G401 (cell line): Measurements from ENCODE around the gene REST. TPM values are rescaled to one million over a fixed set of nuclear protein-coding genes. Genes with fewer than 3 reads are reported as not detected.
"Not testable (repeated sequence)": the region's sequence is repeated elsewhere in the genome, so short reads cannot be mapped to it uniquely, and the experiment has no call there.

Experiments used
- DNase-seq: peaks from one replicate; pipeline ENCODE4 v3.0.0-alpha.2; 2015; ENCODE audit warnings: low spot score
- in situ Hi-C: cut with HindIII; loops from 2 replicates; pipeline ENCODE4 v1.10.0; 2016; ENCODE audit warnings: low sequenced_read_pairs, mixed read lengths
- total RNA-seq: library from RNA; depleted of rRNA; stranded (reverse); fragments of >200 nt; shearing (Covaris generic); gene quantifications from 2 replicates; pipeline ENCODE4 v1.2.3, GENCODE V29; 2014; rRNA removed

The REST gene, protein sequence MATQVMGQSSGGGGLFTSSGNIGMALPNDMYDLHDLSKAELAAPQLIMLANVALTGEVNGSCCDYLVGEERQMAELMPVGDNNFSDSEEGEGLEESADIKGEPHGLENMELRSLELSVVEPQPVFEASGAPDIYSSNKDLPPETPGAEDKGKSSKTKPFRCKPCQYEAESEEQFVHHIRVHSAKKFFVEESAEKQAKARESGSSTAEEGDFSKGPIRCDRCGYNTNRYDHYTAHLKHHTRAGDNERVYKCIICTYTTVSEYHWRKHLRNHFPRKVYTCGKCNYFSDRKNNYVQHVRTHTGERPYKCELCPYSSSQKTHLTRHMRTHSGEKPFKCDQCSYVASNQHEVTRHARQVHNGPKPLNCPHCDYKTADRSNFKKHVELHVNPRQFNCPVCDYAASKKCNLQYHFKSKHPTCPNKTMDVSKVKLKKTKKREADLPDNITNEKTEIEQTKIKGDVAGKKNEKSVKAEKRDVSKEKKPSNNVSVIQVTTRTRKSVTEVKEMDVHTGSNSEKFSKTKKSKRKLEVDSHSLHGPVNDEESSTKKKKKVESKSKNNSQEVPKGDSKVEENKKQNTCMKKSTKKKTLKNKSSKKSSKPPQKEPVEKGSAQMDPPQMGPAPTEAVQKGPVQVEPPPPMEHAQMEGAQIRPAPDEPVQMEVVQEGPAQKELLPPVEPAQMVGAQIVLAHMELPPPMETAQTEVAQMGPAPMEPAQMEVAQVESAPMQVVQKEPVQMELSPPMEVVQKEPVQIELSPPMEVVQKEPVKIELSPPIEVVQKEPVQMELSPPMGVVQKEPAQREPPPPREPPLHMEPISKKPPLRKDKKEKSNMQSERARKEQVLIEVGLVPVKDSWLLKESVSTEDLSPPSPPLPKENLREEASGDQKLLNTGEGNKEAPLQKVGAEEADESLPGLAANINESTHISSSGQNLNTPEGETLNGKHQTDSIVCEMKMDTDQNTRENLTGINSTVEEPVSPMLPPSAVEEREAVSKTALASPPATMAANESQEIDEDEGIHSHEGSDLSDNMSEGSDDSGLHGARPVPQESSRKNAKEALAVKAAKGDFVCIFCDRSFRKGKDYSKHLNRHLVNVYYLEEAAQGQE
- total RNA-seq, result 13.2 and 28.2 TPM in 2 replicates

DNA sequence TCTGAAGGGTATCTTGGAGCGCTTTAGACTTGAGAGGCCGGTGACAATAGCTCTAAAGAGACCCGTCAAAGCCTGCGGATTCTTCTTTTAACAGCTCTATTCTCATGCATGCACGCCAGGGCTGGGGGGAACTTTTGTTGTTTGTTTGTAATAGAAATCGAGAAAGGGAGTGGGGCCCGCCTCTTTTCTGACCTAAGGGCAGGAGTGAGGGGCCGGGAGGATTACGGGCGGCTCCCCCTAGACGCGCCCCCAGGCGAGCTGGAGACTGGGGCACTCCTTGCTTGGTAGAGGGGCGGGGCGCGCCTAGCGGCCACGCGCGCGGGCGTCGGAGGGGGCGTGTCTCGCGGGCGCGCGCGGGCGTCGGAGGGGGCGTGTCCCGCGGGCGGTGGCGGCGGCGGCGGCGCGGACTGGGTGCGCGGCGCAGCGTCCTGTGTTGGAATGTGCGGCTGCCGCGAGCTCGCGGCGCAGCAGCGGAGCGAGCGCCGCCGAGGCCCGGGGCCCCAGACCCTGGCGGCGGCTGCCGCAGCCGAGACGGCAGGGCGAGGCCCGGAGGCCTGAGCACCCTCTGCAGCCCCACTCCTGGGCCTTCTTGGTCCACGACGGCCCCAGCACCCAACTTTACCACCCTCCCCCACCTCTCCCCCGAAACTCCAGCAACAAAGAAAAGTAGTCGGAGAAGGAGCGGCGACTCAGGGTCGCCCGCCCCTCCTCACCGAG lies at the start of gene REST:
TSS of gene REST (plus strand) at position 412 of the 717 bp plus-strand sequence. CDS start 2,739 bp downstream, outside the sequence.
- no peak for DNase-seq
- in situ Hi-C loops, result no loop called here

DNA sequence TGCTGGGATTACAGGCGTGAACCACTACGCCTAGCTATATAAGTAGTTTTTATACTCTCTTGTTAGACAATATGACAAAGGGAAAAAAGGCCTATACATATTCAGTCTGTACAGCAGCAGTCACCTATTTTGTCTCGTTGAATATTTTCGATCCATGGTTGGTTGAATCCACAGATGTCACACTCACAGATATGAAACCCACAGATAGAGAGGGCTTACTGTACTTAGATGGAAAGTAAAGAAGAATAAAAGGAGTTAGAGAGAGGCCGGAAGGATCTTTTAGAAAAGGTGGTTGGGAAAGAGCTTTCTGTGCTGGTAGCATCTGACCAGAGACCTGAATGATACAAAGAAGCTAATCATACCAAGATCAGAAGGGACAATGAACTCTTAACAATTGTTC lies 47.9 kb upstream of the REST start:
- in situ Hi-C loops, result no loop called here
- no peak for DNase-seq

DNA sequence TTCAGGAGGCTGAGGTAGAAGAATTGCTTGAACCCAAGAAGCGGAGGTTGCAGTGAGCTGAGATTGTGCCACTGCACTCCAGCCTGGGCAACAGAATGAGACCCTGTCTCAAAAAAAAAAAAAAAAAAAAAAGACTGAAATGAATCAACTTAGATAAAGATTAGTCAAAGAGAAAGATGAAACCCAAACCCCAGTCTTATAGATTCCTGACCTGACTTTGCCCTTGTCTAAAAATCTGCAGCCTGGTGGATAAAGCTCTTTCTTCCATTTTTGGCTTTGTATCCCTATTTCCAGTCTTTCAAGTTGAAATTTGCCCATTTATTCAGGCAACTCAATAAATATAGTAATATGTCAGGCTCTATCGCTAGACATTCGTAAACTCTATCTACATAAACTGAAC lies 46.9 kb upstream of the REST start:
- DNase-seq, result no peak
- in situ Hi-C loops, result no loop called here

DNA sequence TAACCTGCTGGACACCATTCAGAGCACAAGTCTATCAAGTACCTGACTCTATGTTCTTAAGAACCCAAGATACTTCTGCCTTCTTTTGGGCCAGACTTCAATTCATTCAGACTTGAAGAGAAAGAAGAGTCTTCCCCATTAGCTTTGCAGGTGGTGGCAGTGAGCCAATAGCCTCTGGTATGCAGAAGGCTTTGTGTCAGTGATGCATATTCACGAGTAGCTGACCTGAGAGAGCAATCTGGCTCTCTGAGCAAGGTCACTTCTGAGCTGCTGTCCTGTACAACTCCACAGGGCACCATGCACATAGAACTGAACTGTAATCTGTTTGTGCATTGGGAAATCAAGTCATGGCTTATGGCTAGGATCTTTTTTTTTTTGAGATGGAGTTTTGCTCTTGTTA lies 46.3 kb upstream of the REST start:
- in situ Hi-C loops, result no loop called here
- DNase-seq, result no peak

DNA sequence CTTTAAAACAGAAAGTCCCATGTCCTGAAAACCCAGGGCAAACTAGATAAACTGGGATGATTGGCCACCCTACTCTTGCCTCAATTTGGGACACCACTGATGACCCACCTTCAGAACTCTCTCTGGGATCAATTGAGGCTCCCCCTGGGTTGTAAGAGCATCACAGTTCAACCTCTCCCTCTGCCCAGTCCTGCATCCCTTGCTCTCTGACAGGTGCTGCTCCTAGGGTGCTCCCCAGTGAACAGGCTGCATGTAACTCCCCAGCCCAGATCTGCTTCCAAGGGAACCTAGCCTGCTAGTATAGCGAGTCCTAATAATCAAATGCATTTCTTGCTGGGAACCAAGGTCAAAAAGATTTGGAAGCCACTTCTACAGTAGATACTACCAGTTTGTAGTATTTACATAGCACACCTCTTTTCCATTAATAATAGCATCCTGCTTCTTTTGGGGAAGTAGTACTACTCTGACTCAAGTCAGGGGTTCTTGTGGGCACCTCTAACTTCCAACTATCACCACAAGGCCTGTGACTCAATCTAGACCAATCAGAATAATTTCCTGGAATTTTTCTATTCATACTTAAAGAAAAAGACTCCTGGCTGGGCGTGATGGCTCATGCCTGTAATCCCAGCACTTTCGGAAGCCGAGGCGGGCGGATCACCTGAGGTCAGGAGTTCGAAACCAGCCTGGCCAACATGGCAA lies 44.1 kb upstream of the REST start:
- no peak for DNase-seq
- in situ Hi-C loops, result no loop called here

DNA sequence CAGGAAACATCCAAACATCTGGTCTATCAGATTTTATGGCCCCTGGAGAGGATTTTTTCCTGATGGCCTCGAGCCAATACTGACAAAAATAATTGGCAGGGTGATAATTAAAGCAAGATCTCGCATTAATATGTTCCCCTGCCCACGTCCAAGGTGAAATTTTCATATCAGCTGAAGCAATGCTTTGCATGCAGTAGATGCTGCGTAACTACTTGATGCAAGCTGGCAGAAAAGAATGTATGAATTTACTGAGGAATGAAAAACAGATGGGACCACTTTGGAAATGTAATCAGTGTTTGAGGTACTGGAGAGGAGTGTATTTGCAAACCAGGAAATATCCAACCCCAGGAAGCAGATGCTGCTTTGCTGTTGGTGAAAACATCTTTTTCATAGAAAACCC lies 36.8 kb upstream of the REST start:
- no peak for DNase-seq
- in situ Hi-C loops, result no loop called here

DNA sequence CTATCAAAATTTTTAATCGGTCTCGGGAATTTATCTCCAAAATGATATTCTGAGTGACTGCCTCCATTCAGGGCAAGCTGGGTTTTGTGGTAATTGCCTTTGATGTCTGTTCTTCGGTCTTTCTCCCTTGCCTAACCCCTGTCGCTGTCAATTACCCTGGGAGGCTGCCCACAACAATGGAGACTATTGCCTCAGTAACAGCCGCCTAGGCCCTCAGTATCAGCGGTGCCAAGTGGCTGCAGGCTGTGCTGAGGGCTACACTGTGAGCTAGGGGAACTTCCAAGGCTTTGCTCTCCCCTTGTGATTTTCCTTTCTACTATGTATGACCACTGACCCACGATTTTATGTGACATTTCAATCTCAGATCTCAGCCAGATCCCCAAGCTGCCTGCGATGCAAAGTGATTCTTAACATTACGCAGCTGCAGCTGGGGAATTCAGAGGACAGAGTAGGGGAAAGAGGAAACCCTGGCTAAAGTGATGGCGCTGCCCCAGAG lies 36.3 kb upstream of the REST start:
- DNase-seq, result no peak

DNA sequence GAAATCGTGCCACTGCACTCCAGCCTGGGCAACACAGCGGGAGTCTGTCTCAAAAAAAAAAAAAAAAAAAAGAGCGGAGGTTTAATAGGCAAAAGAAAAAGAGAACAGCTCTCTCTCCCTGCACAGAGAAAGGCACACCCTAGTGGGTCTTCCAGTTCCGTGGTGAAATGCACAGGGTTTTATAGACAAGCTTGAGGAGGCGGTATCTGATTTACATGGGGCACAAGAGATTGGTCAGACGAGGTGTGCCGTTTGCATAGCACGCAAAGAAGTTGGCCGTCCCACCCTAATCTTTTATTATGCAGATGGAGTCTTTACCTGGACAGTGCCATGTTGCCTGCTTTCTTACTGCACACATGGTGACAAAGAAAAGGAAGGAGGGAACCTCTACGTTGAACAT lies 33.5 kb upstream of the REST start:
- no peak for DNase-seq
- in situ Hi-C loops, result no loop called here

More for the DNA sequence above, 36.3 kb upstream of the REST start:
- in situ Hi-C loops, result no loop called here

DNA sequence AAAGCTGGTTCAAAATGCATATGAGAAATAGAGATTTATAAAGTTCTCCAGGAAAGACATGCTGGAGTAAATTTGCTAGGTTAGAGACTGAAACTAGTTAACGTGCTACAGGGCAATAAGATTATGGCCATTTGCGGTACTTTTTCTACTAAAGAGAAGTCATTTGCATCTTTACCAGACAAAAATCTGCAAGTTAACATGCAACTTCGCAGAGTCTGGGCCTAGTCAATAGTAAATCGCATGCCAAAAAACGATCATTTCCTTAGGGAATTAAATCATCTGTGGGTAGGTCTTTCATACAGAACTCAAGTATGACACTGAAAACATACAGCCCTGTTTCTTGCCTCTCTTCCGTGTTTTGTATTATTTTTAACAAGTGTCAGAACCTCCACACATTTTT lies 32.8 kb upstream of the REST start:
- in situ Hi-C loops, result no loop called here
- DNase-seq, result no peak

DNA sequence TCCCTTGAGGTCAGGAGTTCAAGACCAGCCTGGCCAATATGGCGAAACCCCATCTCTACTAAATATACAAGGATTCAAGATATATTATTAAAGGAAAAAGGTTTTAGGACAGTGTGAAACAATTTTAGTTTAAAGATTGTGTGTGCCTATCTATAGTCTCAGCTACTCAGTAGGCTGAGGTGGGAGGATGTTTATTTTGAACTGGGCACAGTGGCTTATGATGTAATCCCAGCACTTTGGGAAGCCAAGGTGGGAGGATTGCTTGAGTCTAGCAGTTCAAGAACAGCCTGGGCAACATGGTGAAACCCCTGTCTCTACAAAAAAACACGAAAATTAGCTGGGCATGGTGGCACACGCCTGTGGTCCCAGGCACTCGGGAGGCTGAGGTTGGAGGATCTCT lies 31.4 kb upstream of the REST start:
- no peak for DNase-seq
- in situ Hi-C loops, result no loop called here

DNA sequence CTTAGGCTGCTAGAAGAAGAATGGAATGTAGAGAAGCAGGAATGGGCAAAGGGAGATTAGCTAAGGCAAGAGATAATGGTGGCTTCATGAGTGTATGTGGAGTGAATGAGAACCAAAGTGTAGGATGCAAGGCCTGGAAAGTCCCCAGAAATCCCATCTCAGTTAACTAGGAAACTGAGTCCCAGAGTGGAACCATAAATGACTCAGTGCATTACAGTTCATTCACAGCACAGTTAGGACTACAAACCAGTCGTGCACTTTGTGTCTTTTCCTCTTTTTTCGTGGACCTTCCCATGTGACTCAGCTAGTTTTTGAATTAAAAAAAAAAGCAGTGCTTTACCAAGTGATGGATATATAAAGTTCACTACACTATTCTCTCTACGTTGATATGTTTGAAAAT lies 27.7 kb upstream of the REST start:
- in situ Hi-C loops, result no loop called here
- DNase-seq, result no peak

DNA sequence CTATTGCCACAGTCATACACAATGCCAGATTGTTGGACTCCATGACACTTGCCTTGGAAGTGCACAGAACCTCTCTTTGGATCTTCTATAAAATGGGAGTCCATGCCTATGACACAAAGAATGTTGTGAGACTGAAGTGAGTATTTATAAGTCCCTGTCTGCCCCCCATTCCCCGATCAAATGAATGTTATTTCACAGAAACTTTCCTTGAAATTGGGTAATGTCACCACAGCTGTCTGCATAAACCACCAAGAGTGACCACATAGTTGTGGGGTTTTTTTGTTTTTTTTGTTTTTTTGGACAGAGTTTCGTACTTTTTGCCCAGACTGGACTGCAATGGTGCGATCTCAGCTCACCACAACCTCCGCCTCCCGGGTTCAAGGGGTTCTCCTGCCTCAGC lies 27.1 kb upstream of the REST start:
- in situ Hi-C loops, result no loop called here
- DNase-seq, result no peak

DNA sequence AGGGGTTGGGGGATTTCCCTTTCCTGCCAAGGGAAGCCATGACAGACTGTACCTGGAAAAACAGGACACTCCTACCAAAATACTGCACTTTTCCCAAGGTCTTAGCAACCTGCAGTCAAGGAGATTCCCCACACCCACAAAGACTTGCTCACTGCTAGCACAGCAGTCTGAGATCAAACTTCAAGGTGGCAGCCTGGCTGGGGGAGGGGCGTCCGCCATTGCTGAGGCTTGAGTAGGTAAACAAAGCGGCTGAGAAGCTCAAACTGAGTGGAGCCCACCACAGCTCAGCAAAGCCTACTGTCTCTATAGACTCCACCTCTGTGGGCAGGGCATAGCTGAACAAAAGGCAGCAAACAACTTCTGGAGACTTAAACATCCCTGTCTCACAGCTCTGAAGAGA lies 23.2 kb upstream of the REST start:
- in situ Hi-C loops, DNase-seq: not testable (repeated sequence)

DNA sequence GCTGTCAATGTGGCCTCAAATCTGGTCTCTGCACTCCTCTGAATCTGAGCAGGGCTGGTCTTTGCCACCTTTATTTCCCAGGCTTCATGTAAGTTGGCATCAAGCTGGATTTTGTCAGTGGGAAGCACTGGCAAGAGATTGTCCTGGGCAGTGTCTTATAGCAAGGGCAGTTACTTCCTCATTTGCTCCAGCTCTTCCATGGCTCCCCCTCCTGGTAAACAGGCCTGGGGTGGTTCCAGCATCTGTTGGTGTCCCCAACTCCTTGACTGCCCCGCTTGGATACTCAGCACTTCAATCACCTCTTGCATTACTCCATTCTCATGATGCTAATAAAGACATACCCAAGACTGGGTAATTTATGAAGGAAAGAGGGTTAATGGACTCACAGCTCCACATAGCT lies 15.0 kb upstream of the REST start:
- DNase-seq, result no peak
- in situ Hi-C loops, result no loop called here

DNA sequence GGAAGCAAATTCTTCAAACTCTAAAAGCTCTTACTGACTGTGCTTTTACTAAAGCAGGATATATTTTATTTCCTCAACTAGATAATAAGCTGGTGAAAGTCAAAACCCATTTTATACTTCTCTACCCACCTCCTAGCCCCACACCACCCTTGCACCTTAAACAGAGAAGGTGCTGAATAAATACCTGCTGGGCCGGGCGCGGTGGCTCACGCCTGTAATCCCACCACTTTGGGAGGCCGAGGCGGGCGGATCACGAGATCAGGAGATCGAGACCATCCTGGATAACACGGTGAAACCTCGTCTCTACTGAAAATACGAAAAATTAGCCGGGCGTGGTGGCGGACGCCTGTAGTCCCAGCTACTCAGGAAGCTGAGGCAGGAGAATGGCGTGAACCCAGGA lies 9.9 kb upstream of the REST start:
- in situ Hi-C loops, DNase-seq: not testable (repeated sequence)

DNA sequence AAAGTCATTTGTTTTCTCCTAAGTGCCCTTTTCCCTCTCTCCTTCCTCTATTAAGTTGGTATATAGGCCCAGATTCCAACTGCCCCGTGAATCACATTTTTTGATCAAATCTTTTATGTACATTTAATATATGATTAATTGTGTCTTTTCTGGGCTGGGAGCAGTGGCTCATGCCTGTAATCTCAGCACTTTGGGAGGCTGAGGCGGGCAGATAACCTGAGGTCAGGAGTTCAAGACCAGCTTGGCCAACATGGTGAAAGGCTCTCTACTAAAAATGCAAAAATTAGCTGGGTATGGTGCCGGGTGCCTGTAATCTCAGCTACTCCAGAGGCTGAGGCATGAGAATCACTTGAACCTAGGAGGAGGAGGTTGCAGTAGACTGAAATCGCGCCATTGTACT lies 7.5 kb upstream of the REST start:
- DNase-seq, in situ Hi-C loops: not testable (repeated sequence)

DNA sequence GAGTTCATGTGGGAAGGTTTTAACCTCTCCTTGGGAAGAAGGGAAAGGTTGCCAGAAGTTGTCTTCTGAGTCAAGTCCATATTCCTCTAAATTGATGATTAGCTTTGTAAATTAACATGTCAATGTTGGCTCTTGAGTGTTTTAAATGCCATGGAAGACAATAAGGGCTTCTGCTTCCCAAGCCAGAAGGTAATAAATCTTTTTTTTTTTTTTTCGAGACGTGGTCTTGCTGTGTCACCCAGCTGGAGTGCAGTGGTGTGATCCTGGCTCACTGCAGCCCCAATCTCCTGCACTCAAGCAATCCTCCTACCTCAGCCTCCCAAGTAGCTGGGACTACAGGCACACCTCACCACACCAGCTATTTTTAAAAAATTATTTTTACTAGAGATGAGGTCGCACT lies 5.0 kb upstream of the REST start:
- in situ Hi-C loops, result no loop called here
- DNase-seq, result no peak

DNA sequence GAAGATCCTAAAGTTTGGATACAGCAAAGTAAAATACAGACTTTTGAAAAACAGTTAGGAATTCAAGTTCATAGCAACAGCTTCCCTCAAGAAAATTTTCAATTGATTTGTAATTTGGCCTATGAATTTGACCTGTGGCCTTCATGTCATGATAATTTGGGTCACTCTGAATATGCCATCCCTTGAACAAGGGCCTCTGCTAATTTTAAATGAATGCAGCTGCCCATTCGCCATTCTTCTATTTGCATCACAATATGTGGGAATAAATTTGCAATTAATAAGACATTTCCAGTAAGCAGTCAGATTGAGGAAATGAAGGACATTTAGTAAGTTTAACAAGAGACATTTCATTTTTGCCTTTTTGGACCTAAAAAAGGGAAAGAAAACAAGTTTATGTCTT lies 1.9 kb upstream of the REST start:
- in situ Hi-C loops, result no loop called here
- DNase-seq, result no peak
